Measurements from ENCODE around the gene RNF166. TPM values are rescaled to one million over a fixed set of nuclear protein-coding genes. Genes with fewer than 3 reads are reported as not detected.

RNF166 gene
- total and polyA plus RNA-seq, 2 of the 13 experiments (the other 11 are each of a cell fraction or from before 2014, with no cell fraction given) = 21.4 to 23.0 TPM

DNA sequence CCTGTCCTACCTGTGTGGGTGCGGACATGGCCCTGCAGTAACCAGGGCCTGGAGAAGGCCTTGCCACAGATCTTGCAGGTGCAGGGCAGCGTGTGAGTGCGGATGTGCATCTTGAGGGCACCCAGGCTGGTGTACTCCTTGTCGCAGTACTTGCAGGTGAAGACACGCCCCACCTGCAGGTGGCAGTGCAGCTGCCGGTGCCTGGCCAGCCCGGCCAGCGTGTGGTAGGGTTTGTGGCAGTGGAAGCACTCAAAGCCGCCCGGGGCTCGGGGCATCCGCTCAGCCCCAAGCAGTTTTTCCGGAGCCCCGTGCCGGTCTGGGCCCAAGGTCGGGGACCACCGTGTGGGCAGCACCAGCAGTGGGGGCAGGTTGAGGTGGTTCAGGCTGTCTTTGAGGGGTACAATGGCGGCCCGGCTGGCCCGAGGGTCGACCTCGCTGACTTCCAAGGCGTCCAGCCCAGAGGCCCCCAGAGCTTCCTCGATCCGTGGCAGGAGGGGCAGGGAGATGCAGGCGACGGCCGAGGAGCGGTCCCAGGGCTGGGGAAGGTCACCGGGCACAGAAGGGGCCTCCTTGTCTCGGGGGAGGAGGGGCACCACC is 25.0 kb downstream of the RNF166 start (continued):
- TF ChIP-seq, protein P1, sequence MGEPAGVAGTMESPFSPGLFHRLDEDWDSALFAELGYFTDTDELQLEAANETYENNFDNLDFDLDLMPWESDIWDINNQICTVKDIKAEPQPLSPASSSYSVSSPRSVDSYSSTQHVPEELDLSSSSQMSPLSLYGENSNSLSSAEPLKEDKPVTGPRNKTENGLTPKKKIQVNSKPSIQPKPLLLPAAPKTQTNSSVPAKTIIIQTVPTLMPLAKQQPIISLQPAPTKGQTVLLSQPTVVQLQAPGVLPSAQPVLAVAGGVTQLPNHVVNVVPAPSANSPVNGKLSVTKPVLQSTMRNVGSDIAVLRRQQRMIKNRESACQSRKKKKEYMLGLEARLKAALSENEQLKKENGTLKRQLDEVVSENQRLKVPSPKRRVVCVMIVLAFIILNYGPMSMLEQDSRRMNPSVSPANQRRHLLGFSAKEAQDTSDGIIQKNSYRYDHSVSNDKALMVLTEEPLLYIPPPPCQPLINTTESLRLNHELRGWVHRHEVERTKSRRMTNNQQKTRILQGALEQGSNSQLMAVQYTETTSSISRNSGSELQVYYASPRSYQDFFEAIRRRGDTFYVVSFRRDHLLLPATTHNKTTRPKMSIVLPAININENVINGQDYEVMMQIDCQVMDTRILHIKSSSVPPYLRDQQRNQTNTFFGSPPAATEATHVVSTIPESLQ (CRISPR knock-in tag; conservative IDR thresholded peaks at IDR 0.05) = no peak
- TF ChIP-seq, protein P2, sequence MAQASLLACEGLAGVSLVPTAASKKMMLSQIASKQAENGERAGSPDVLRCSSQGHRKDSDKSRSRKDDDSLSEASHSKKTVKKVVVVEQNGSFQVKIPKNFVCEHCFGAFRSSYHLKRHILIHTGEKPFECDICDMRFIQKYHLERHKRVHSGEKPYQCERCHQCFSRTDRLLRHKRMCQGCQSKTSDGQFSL (CRISPR knock-in tag; IDR thresholded peaks at IDR 0.05) = no peak
- TF ChIP-seq, protein P3, sequence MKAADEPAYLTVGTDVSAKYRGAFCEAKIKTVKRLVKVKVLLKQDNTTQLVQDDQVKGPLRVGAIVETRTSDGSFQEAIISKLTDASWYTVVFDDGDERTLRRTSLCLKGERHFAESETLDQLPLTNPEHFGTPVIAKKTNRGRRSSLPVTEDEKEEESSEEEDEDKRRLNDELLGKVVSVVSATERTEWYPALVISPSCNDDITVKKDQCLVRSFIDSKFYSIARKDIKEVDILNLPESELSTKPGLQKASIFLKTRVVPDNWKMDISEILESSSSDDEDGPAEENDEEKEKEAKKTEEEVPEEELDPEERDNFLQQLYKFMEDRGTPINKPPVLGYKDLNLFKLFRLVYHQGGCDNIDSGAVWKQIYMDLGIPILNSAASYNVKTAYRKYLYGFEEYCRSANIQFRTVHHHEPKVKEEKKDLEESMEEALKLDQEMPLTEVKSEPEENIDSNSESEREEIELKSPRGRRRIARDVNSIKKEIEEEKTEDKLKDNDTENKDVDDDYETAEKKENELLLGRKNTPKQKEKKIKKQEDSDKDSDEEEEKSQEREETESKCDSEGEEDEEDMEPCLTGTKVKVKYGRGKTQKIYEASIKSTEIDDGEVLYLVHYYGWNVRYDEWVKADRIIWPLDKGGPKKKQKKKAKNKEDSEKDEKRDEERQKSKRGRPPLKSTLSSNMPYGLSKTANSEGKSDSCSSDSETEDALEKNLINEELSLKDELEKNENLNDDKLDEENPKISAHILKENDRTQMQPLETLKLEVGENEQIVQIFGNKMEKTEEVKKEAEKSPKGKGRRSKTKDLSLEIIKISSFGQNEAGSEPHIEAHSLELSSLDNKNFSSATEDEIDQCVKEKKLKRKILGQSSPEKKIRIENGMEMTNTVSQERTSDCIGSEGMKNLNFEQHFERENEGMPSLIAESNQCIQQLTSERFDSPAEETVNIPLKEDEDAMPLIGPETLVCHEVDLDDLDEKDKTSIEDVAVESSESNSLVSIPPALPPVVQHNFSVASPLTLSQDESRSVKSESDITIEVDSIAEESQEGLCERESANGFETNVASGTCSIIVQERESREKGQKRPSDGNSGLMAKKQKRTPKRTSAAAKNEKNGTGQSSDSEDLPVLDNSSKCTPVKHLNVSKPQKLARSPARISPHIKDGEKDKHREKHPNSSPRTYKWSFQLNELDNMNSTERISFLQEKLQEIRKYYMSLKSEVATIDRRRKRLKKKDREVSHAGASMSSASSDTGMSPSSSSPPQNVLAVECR (CRISPR knock-in tag; IDR thresholded peaks at IDR 0.05; ENCODE audit: borderline replicate concordance) = no peak
- TF ChIP-seq SMYD3 (CRISPR knock-in tag; IDR thresholded peaks at IDR 0.05) (no peak), KDM2A (CRISPR knock-in tag; IDR thresholded peaks at IDR 0.05; ENCODE audit: borderline replicate concordance, low read depth) (peak; percentile 97), TAF15 (IDR thresholded peaks at IDR 0.05; ENCODE audit: low read depth, low read length, poor library complexity, severe bottlenecking) (no peak), CEBPB (IDR thresholded peaks at IDR 0.05; ENCODE audit: borderline replicate concordance, low read depth, low read length) (no peak), KDM5B (CRISPR knock-in tag; IDR thresholded peaks at IDR 0.05; ENCODE audit: borderline replicate concordance) (peak; percentile 25; the same call in 1 of the 2 replicates), ZNF264 (CRISPR knock-in tag; IDR thresholded peaks at IDR 0.05) (no peak), NR2C2 (CRISPR knock-in tag; IDR thresholded peaks at IDR 0.05; ENCODE audit: borderline replicate concordance) (no peak), ZC3H13 (CRISPR knock-in tag; IDR thresholded peaks at IDR 0.05) (peak; percentile 80), ZSCAN29 (CRISPR knock-in tag; conservative IDR thresholded peaks at IDR 0.05) (no peak; the same call in 1 of the 2 replicates), ZFP1 (CRISPR knock-in tag; IDR thresholded peaks at IDR 0.05) (no peak), TOPORS (CRISPR knock-in tag; IDR thresholded peaks at IDR 0.05) (no peak), ZNF749 (CRISPR knock-in tag; IDR thresholded peaks at IDR 0.05; ENCODE audit: borderline replicate concordance) (no peak), AGO1 (IDR thresholded peaks at IDR 0.05; ENCODE audit: low read depth, low read length, poor library complexity, severe bottlenecking) (peak; percentile 91), HIVEP1 (CRISPR knock-in tag; IDR thresholded peaks at IDR 0.05) (peak; percentile 49), SIX4 (CRISPR knock-in tag; IDR thresholded peaks at IDR 0.05) (no peak), RFX5 (IDR thresholded peaks at IDR 0.05; ENCODE audit: low read depth, low read length) (no peak), CREB1 (IDR thresholded peaks at IDR 0.05) (no peak), CREB1 (CRISPR knock-in tag; IDR thresholded peaks at IDR 0.05) (no peak), TAF1 (CRISPR knock-in tag; IDR thresholded peaks at IDR 0.05) (0 out of 2 replicates have a peak, but pooled peaks have one; percentile 17), ZNF296 (CRISPR knock-in tag; conservative IDR thresholded peaks at IDR 0.05) (no peak), RARA (CRISPR knock-in tag; IDR thresholded peaks at IDR 0.05) (no peak), ZNF496 (CRISPR knock-in tag; IDR thresholded peaks at IDR 0.05; ENCODE audit: insufficient replicate concordance) (no peak)
